ENCODE measurements around the gene ATP1B2.
"Not testable (repeated sequence)": the region's sequence is repeated elsewhere in the genome, so short reads cannot be mapped to it uniquely, and the experiment has no call there.

The ATP1B2 gene

GRCh38 chr17:7636163-7636562 lies 14.6 kb upstream of the ATP1B2 start:
- DNase-seq (ENCODE audit: low read depth): no peak

GRCh38 chr17:7640783-7641182 lies 9.9 kb upstream of the ATP1B2 start:
- DNase-seq (ENCODE audit: low read depth): no peak

GRCh38 chr17:7641635-7642034 lies 9.1 kb upstream of the ATP1B2 start:
- not testable (repeated sequence) for DNase-seq (ENCODE audit: low read depth)

GRCh38 chr17:7644775-7645174 lies 6.0 kb upstream of the ATP1B2 start:
- DNase-seq (ENCODE audit: low read depth): no peak

- DNase-seq (ENCODE audit: low read depth): no peak
These were observed 4.3 kb upstream of the ATP1B2 start for GRCh38 chr17:7646457-7646856.

GRCh38 chr17:7647018-7647417 lies 3.7 kb upstream of the ATP1B2 start:
- no peak for DNase-seq (ENCODE audit: low read depth)

GRCh38 chr17:7651097-7651664 lies 455 bp downstream of the ATP1B2 start:
- no peak for DNase-seq (ENCODE audit: low read depth)

- DNase-seq (ENCODE audit: low read depth): no peak
These were observed 1.1 kb downstream of the ATP1B2 start for GRCh38 chr17:7651665-7652387.

GRCh38 chr17:7652388-7653356 lies 1.9 kb downstream of the ATP1B2 start:
- no peak for DNase-seq (ENCODE audit: low read depth)

- DNase-seq (ENCODE audit: low read depth): no peak
These were observed 4.3 kb downstream of the ATP1B2 start for GRCh38 chr17:7654832-7655540.

- DNase-seq (ENCODE audit: low read depth): no peak
These were observed 4.8 kb downstream of the ATP1B2 start for GRCh38 chr17:7655541-7655840.

GRCh38 chr17:7656958-7657609 lies 6.4 kb downstream of the ATP1B2 start:
- no peak for DNase-seq (ENCODE audit: low read depth)

GRCh38 chr17:7667656-7668406 lies 17.1 kb downstream of the ATP1B2 start:
- DNase-seq (ENCODE audit: low read depth): no peak

- DNase-seq (ENCODE audit: low read depth): no peak
These were observed 17.8 kb downstream of the ATP1B2 start for GRCh38 chr17:7668482-7668881.

GRCh38 chr17:7673239-7673638 lies 22.5 kb downstream of the ATP1B2 start:
- DNase-seq (ENCODE audit: low read depth): peak; percentile 37

- DNase-seq (ENCODE audit: low read depth): no peak
These were observed 24.2 kb downstream of the ATP1B2 start for GRCh38 chr17:7674934-7675333.

- DNase-seq (ENCODE audit: low read depth): no peak
These were observed 25.8 kb downstream of the ATP1B2 start for GRCh38 chr17:7676533-7676932.

- DNase-seq (ENCODE audit: low read depth): no peak
These were observed 26.8 kb downstream of the ATP1B2 start for GRCh38 chr17:7677388-7678067.

GRCh38 chr17:7684851-7685532 lies 34.3 kb downstream of the ATP1B2 start:
- no peak for DNase-seq (ENCODE audit: low read depth)

Measured in stimulated activated CD8-positive, alpha-beta memory T cell treated with anti-CD3 and anti-CD28 coated beads, Interleukin-7, amount 100 ng/mL, for 24 hours (primary cell).